AG10803 (cell line): ENCODE results near the gene ENTHD1.

ENCODE experiments used
- DNase-seq: peaks from one replicate; pipeline ENCODE4 v3.0.0; 2010; ENCODE audit warnings: low read depth
- H3K4me3 ChIP-seq: 2 replicates; pipeline ENCODE4 v1.5.1; 2011; ENCODE audit warnings: mild to moderate bottlenecking, low read length, control low read depth
- TF ChIP-seq, protein P1 (sequence below): conservative IDR thresholded peaks from 2 replicates; pipeline ENCODE4 v1.5.1; 2011; ENCODE audit warnings: mild to moderate bottlenecking, low read length, control low read depth, inconsistent platforms

The ENTHD1 gene

DNA sequence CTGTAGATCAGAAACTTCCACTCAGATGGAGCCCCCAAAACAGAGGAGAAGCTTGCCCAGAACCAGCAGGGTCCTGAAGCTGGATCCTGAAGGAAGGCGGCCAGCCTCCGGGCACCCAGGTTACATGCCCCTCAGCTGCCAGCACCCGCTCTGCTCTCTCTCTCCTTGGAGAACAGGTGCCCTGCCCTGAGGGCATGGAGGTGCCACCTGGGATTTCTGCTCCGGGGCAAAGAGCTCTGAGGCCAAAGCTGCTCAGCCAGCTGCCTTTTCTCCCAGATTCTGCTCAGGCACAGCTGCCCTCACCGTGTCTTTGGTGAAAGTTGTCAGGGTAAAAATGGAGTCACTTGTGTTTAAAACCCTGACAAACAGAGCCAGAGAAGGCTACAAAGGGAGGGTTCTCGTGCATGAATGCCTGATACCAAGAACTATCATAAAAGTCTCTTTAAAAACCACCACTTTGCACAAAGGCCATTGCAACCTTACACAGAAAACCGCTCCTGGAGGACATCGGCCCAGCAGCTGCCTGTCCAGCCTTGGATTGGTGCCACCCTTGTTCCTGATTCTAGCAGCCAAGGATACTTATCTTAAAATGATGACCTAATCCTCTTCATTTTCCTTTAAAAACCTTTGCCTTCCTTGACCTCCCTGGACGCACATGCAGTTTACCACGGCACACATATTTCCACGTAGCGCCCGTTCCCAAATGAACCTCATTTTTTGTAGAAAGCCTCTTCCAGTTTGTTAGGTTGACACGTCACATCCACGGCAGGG is 183.0 kb downstream of the ENTHD1 start:
- no peak overlapping the region for H3K4me3 ChIP-seq
- TF ChIP-seq, protein P1, sequence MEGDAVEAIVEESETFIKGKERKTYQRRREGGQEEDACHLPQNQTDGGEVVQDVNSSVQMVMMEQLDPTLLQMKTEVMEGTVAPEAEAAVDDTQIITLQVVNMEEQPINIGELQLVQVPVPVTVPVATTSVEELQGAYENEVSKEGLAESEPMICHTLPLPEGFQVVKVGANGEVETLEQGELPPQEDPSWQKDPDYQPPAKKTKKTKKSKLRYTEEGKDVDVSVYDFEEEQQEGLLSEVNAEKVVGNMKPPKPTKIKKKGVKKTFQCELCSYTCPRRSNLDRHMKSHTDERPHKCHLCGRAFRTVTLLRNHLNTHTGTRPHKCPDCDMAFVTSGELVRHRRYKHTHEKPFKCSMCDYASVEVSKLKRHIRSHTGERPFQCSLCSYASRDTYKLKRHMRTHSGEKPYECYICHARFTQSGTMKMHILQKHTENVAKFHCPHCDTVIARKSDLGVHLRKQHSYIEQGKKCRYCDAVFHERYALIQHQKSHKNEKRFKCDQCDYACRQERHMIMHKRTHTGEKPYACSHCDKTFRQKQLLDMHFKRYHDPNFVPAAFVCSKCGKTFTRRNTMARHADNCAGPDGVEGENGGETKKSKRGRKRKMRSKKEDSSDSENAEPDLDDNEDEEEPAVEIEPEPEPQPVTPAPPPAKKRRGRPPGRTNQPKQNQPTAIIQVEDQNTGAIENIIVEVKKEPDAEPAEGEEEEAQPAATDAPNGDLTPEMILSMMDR, result no peak
- DNase-seq, result no peak

DNA sequence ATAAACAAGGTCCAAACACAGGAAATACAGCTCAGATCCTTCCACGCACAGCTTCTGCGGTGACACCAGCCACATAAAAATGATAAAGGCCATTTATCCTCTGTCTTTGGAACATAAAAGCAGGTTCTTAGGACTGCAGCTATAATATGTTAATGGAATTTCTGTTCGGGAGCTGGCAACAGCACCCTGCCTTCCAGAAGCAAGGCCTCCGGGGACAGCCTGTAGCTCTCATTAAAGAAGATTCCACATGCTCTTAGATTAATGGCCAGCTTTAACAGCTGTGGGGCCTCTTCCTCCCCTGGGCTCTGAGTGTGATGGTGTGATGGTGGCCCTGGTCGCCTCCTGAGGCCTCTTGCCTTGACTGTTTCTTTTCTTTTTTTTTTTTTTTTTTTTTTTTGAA is 185.7 kb downstream of the ENTHD1 start:
- TF ChIP-seq, protein P1, result no peak
- H3K4me3 ChIP-seq, result no peak overlapping the region
- no peak for DNase-seq

DNA sequence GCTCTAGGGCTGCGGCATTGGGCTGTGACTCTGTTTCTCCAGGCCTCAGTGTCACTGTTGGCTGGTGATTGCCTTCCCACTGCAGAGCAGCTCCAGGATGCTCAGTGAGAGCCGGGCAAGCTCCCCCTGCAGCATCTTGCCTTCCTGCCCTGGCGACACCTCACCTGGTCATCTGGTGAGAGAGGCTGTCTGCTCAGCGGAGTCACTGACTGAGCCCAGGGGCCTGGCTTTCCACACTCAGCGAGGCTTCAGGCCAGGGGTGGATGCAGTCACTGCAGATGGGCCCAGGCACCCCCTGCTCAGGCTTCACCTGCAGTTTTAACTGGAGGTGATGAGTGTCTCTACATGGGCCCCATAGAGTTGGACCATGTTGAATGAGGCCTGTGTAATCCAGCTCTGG is 186.2 kb downstream of the ENTHD1 start:
- DNase-seq, result no peak
- TF ChIP-seq, protein P1, result no peak
- H3K4me3 ChIP-seq, result no peak overlapping the region

DNA sequence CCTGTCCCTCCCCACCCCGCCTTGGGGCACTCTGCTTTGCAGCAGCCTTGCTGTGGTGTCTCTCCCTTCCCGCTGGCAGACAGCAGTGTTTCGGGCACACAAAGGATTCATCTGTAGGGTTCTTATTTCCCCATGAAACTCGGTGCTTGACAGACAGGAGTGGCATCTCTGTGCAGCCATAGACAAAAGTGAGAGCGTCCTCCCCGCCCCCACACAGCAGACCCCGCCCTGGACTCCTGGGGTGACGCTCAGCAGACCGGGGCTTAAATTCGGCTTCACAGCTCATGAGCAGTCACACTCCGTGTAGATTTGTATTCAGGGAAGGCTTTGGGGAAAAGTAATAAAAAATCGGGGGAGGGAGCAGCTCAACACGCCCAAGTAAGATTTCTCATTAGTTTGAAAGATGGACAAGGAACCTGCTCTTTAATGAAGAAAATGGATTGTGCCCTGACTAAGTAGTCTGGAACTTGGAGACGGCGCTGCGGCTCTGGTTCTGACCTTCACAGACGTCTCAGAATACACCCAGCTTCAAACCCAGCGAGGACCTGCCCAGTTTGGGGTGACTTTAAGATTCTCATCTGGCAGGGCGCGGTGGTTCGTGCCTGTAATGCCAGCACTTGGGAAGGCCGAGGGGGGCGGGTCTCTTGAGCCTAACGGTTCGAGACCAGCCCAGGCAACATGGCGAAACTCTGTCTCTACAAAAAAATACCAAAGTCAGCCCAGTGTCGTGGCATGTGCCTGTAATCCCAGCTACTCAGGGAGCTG is 187.0 kb downstream of the ENTHD1 start:
- TF ChIP-seq, protein P1, result no peak
- no peak overlapping the region for H3K4me3 ChIP-seq
- no peak for DNase-seq

DNA sequence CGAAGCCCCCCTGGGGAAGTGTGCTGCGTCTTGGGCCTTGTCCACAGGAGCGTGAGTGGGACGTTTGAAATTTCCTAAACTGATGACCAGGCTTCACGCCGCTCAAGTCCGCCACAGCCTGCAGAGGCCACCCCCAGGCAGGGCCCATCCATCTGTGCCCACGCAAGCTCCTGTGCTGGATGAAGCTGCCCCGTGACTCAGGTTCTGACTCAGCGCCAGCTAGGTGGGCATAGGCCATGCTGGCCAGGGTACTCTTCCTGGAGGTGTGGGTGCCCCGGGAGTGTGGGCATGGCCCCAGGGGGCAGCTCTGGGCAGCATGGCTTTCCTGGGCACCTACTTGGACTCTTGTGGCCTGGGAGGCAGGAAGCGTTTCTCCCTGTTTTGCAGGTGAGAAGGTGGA is 188.2 kb downstream of the ENTHD1 start:
- no peak overlapping the region for H3K4me3 ChIP-seq
- DNase-seq, result no peak

DNA sequence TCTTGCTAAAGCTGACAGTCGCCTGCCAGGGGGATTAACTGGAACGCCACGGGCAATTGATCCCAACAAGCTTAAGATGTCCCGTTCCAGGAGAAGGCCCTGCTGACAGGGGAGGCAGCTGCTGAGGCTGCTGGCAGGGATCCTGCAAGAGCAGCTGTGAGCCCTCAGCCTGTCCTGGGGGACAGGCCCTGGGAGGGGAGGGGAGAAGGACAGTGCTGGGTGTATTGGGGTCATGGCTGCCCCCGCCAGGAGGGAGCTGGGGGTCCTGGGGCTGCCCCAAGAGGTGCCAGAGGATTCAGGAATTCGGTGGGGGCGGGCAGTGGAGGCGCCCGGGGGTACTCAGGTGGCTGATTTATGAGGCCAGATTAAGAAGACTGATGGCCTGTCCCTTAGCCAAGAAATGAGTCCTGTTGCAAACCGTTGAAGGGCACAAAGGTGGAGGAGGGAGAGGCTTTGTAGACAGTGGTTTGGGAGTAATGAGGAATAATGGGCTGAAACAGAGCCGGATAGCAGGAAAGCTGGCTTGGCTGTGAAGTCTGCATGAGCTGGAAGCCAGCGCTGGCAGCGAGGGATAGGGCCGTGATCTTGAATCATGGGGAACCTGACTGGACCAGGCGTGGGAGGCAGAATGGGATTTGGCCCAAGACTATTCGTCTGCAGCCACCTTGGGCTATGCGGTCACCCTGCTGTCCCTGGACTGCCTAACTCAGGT is 189.5 kb downstream of the ENTHD1 start:
- TF ChIP-seq, protein P1, result no peak
- DNase-seq, result no peak
- no peak overlapping the region for H3K4me3 ChIP-seq

More for the DNA sequence above, 188.2 kb downstream of the ENTHD1 start:
- TF ChIP-seq, protein P1, result no peak
